HFFc6 (cell line): ENCODE measurements around the gene SS18L1. TPM values are rescaled to one million over a fixed set of nuclear protein-coding genes. Genes with fewer than 3 reads are reported as not detected.

Experiments used
- DNase-seq: peaks from one replicate; pipeline ENCODE4 v3.0.0-alpha.2; 2018
- H3K27ac Mint-ChIP-seq: 2 replicates; pipeline ENCODE4 v1.8.0; 2020; ENCODE audit warnings: mild to moderate bottlenecking, mixed read lengths
- H3K27me3 Mint-ChIP-seq: 2 replicates; pipeline ENCODE4 v1.8.0; 2021; ENCODE audit warnings: mild to moderate bottlenecking, moderate library complexity, mixed read lengths; ENCODE audit not compliant: insufficient read depth
- H3K36me3 Mint-ChIP-seq: 2 replicates; pipeline ENCODE4 v1.8.0; 2021; ENCODE audit warnings: low read depth, mixed read lengths
- H3K4me1 Mint-ChIP-seq: 2 replicates; pipeline ENCODE4 v1.8.0; 2020; ENCODE audit warnings: low read depth, mixed read lengths
- H3K4me3 Mint-ChIP-seq: 2 replicates; pipeline ENCODE4 v1.8.0; 2020; ENCODE audit warnings: mild to moderate bottlenecking, moderate library complexity, mixed read lengths
- H3K9me3 Mint-ChIP-seq: 2 replicates; pipeline ENCODE4 v1.8.0; 2020; ENCODE audit warnings: mild to moderate bottlenecking, mixed read lengths
- CTCF ChIP-seq: fragments of 200-600 bp; sonication (generic); IDR thresholded peaks from 2 replicates; pipeline ENCODE4 v1.5.0; 2021; ENCODE audit warnings: antibody characterized with exemption, mild to moderate bottlenecking
- total RNA-seq, 6 experiments: library from RNA; stranded (reverse); fragmentation: NEBNext Ultra II Directional; extraction: Animal tissue kit (Norgen Biotek cat#: 25700); gene quantifications; 2 replicates in 1 of 6; 3 replicates in 5 of 6; pipeline ENCODE4 v1.2.3, GENCODE V29; 2021

SS18L1 gene
- total RNA-seq, 6 experiments from 2014 or later, result 5.5 to 7.9 (median 5.9) TPM

GRCh38 chr20:62103508-62104233, 39.9 kb upstream of the SS18L1 start:
- peaks cover 11% of the 10 kb centered on the region for H3K27me3 Mint-ChIP-seq
- no peak for DNase-seq
- peaks cover 66% of the 10 kb centered on the region for H3K9me3 Mint-ChIP-seq
- no peak overlapping the region for H3K4me3 Mint-ChIP-seq
- H3K27ac Mint-ChIP-seq, result no peak overlapping the region
- H3K36me3 Mint-ChIP-seq, result peaks cover 40% of the 10 kb centered on the region
- H3K4me1 Mint-ChIP-seq, result peaks cover 6% of the 10 kb centered on the region; the same call in 1 of the 2 replicates
- TF ChIP-seq CTCF, result no peak

- peaks cover 72% of the 10 kb centered on the region for H3K9me3 Mint-ChIP-seq
- H3K27me3 Mint-ChIP-seq, result peaks cover 11% of the 10 kb centered on the region
- H3K4me1 Mint-ChIP-seq, result peaks cover 6% of the 10 kb centered on the region; the same call in 1 of the 2 replicates
- H3K36me3 Mint-ChIP-seq, result peaks cover 46% of the 10 kb centered on the region
- no peak for DNase-seq
- no peak overlapping the region for H3K27ac Mint-ChIP-seq
- H3K4me3 Mint-ChIP-seq, result no peak overlapping the region
- TF ChIP-seq CTCF, result no peak
Measured at GRCh38 chr20:62104234-62104789, 39.3 kb upstream of the SS18L1 start.

- TF ChIP-seq CTCF, result no peak
- peaks cover 49% of the 10 kb centered on the region for H3K36me3 Mint-ChIP-seq
- peaks cover 6% of the 10 kb centered on the region; the same call in 1 of the 2 replicates for H3K4me1 Mint-ChIP-seq
- no peak overlapping the region for H3K4me3 Mint-ChIP-seq
- DNase-seq, result peak; percentile 54
- H3K9me3 Mint-ChIP-seq, result peaks cover 74% of the 10 kb centered on the region
- H3K27me3 Mint-ChIP-seq, result peaks cover 6% of the 10 kb centered on the region
- H3K27ac Mint-ChIP-seq, result no peak overlapping the region
Measured at GRCh38 chr20:62104791-62105345, 38.7 kb upstream of the SS18L1 start.

GRCh38 chr20:62105592-62105991, 38.0 kb upstream of the SS18L1 start:
- TF ChIP-seq CTCF, result no peak
- peaks cover 74% of the 10 kb centered on the region for H3K9me3 Mint-ChIP-seq
- no peak overlapping the region for H3K4me3 Mint-ChIP-seq
- no peak for DNase-seq
- peaks cover 49% of the 10 kb centered on the region for H3K36me3 Mint-ChIP-seq
- no peak overlapping the region for H3K27ac Mint-ChIP-seq
- H3K27me3 Mint-ChIP-seq, result peaks cover 6% of the 10 kb centered on the region
- H3K4me1 Mint-ChIP-seq, result peaks cover 6% of the 10 kb centered on the region; the same call in 1 of the 2 replicates

GRCh38 chr20:62111148-62111547, 32.4 kb upstream of the SS18L1 start:
- H3K9me3 Mint-ChIP-seq, result peaks cover 74% of the 10 kb centered on the region
- peaks cover 2% of the 10 kb centered on the region for H3K27me3 Mint-ChIP-seq
- TF ChIP-seq CTCF, result no peak
- no peak overlapping the region for H3K27ac Mint-ChIP-seq
- H3K4me3 Mint-ChIP-seq, result no peak overlapping the region
- 0 out of 2 replicates have a peak, but pooled peaks cover 4% of the 10 kb centered on the region for H3K4me1 Mint-ChIP-seq
- H3K36me3 Mint-ChIP-seq, result peaks cover 42% of the 10 kb centered on the region
- DNase-seq, result no peak
